ENCODE results near the gene VPS13D. TPM values are rescaled to one million over a fixed set of nuclear protein-coding genes. Genes with fewer than 3 reads are reported as not detected.

The VPS13D gene
- total RNA-seq, 2 donors from 2014 or later, result 54.3 to 56.0 TPM

GRCh38 chr1:12244585-12244984, 14.8 kb downstream of the VPS13D start:
- no peak overlapping the region for H3K9ac ChIP-seq (ENCODE audit: low read depth in 2 of 2, low read length in 2 of 2)
- no peak for TF ChIP-seq CTCF (IDR thresholded peaks at IDR 0.05)
- intact Hi-C loops (cut with DNase I), result no loop called here
- no peaks in the 10 kb centered on the region for H3K27me3 ChIP-seq
- H3K27ac ChIP-seq, result no peak overlapping the region
- no peak overlapping the region for H3K4me3 ChIP-seq
- no peaks in the 10 kb centered on the region for H3K4me1 ChIP-seq
- no peaks in the 10 kb centered on the region for H3K9me3 ChIP-seq
- H3K36me3 ChIP-seq, result peaks cover 3% of the 10 kb centered on the region
- no peak for DNase-seq

GRCh38 chr1:12245116-12245515, 15.3 kb downstream of the VPS13D start:
- intact Hi-C loops (cut with DNase I), result no loop called here
- H3K27me3 ChIP-seq, result no peaks in the 10 kb centered on the region
- peaks cover 3% of the 10 kb centered on the region for H3K36me3 ChIP-seq
- no peaks in the 10 kb centered on the region for H3K9me3 ChIP-seq
- H3K4me1 ChIP-seq, result no peaks in the 10 kb centered on the region
- H3K9ac ChIP-seq (ENCODE audit: low read depth in 2 of 2, low read length in 2 of 2), result no peak overlapping the region
- DNase-seq, result no peak
- H3K4me3 ChIP-seq, result no peak overlapping the region
- H3K27ac ChIP-seq, result no peak overlapping the region
- TF ChIP-seq CTCF (IDR thresholded peaks at IDR 0.05), result no peak

DNA sequence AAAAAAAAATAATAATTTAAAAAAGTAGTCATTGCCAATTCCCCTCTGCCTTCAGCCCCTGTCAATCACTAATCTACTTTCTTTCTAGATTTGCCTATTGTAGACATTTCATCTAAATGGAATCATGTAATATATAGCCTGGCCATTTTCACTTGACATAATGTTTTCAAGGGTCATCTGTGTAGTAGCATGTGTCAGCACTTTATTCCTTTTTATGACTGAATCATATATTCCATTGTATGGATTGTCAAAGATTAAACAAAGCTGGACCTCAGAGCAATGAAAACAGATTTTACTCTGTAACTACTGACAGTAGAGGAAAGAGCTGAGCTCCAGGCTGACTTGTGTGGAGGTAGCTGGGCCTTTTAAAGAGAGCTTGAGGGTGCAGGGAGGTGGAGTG, 15.9 kb downstream of the VPS13D start:
- DNase-seq, result no peak
- no peaks in the 10 kb centered on the region for H3K9me3 ChIP-seq
- intact Hi-C loops (cut with DNase I), result no loop called here
- no peaks in the 10 kb centered on the region for H3K27me3 ChIP-seq
- no peak for TF ChIP-seq CTCF (IDR thresholded peaks at IDR 0.05)
- peaks cover 3% of the 10 kb centered on the region for H3K36me3 ChIP-seq
- no peak overlapping the region for H3K27ac ChIP-seq
- H3K9ac ChIP-seq (ENCODE audit: low read depth in 2 of 2, low read length in 2 of 2), result no peak overlapping the region
- H3K4me3 ChIP-seq, result no peak overlapping the region
- H3K4me1 ChIP-seq, result no peaks in the 10 kb centered on the region

DNA sequence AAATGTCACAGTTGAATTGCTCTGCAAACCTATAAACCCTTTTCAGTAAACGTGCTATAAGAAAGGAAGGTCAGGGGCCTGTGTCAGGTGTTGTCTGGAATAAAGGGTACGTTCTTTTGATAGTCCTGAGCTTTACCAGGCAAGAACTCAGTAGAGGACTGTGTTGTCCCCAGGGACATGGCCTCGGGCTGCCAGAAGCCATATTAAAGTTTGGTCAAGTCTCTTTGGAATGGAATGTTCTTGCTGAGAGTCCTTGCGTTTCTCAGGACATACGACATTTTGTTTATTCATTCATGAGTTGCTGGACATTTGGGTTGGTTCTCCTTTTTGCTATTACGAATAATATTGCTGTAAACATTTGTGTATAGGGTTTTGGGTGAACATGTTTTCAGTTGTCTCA, 16.8 kb downstream of the VPS13D start:
- no peak for TF ChIP-seq CTCF (IDR thresholded peaks at IDR 0.05)
- H3K4me1 ChIP-seq, result no peaks in the 10 kb centered on the region
- intact Hi-C loops (cut with DNase I), result no loop called here
- no peak overlapping the region for H3K9ac ChIP-seq (ENCODE audit: low read depth in 2 of 2, low read length in 2 of 2)
- no peaks in the 10 kb centered on the region for H3K9me3 ChIP-seq
- H3K27me3 ChIP-seq, result no peaks in the 10 kb centered on the region
- no peak overlapping the region for H3K27ac ChIP-seq
- no peak for DNase-seq
- H3K4me3 ChIP-seq, result no peak overlapping the region
- peaks cover 3% of the 10 kb centered on the region for H3K36me3 ChIP-seq

GRCh38 chr1:12249181-12249580, 19.4 kb downstream of the VPS13D start:
- TF ChIP-seq CTCF (IDR thresholded peaks at IDR 0.05), result no peak
- intact Hi-C loops (cut with DNase I), result no loop called here
- Histone ChIP-seq H3K9ac (ENCODE audit: low read depth in 2 of 2, low read length in 2 of 2) (no peak overlapping the region), H3K9me3 (no peaks in the 10 kb centered on the region), H3K27me3 (no peaks in the 10 kb centered on the region), H3K4me1 (no peaks in the 10 kb centered on the region), H3K27ac (no peak overlapping the region), H3K36me3 (peaks cover 3% of the 10 kb centered on the region), H3K4me3 (no peak overlapping the region)
- DNase-seq, result no peak

DNA sequence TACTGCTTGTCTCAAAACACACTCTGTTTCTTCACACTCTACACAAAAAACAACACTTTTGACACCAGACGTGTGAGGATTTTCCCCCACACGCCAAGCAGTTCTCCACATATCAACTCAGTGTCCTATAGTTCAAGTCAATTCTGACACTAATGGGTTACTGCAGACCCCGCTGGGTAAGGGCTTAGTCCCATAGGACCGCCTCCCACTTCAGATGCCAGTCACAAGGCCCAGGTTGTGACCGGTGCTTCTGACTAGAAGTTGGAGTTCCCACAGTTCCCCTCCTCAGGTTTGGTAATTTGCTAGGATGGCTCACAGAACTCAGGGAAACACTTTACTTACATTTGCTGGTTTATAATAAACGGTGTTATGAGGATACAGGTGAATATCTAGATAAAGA, 19.9 kb downstream of the VPS13D start:
- Histone ChIP-seq H3K36me3 (no peaks in the 10 kb centered on the region), H3K27me3 (no peaks in the 10 kb centered on the region), H3K9me3 (no peaks in the 10 kb centered on the region), H3K4me3 (no peak overlapping the region), H3K9ac (ENCODE audit: low read depth in 2 of 2, low read length in 2 of 2) (no peak overlapping the region), H3K27ac (no peak overlapping the region), H3K4me1 (no peaks in the 10 kb centered on the region)
- intact Hi-C loops (cut with DNase I), result no loop called here
- DNase-seq, result no peak
- TF ChIP-seq CTCF (IDR thresholded peaks at IDR 0.05), result no peak

Data from colonic mucosa (tissue), 4 donors.